Activated T-helper 1 cell treated with anti-CD3 and anti-CD28 coated beads, Interleukin-12 subunit alpha, Interleukin-12 subunit beta, Interleukin-2, Interleukin-4 antibody, amounts not matched to agents 30 ng/mL and 10 ng/mL and 1 ng/mL, durations not matched to agents 14 hours and 24 hours and 36 hours (primary cell): ENCODE data around the gene DCDC2B. TPM values are rescaled to one million over a fixed set of nuclear protein-coding genes. Genes with fewer than 3 reads are reported as not detected.
"Not testable (repeated sequence)": the region's sequence is repeated elsewhere in the genome, so short reads cannot be mapped to it uniquely, and the experiment has no call there.

Experiments used
- DNase-seq: peaks from one replicate; pipeline ENCODE4 v3.0.0; 2021; ENCODE audit warnings: low spot score
- H3K27ac Mint-ChIP-seq: one replicate; pipeline ENCODE4 v1.8.0; 2021; ENCODE audit warnings: mild to moderate bottlenecking, mixed read lengths
- H3K27me3 Mint-ChIP-seq: one replicate; pipeline ENCODE4 v1.8.0; 2022; ENCODE audit warnings: mild to moderate bottlenecking, moderate library complexity, mixed read lengths; ENCODE audit not compliant: insufficient read depth
- H3K36me3 Mint-ChIP-seq: one replicate; pipeline ENCODE4 v1.8.0; 2021; ENCODE audit warnings: low read depth, mixed read lengths
- H3K4me1 Mint-ChIP-seq: one replicate; pipeline ENCODE4 v1.8.0; 2021; ENCODE audit warnings: low read depth, mixed read lengths
- H3K4me3 Mint-ChIP-seq: one replicate; pipeline ENCODE4 v1.8.0; 2021; ENCODE audit warnings: mild to moderate bottlenecking, moderate library complexity, mixed read lengths
- H3K9me3 Mint-ChIP-seq: one replicate; pipeline ENCODE4 v1.8.0; 2021; ENCODE audit warnings: mixed read lengths
- intact Hi-C: fragments of 100-400 bp; cut with micrococcal nuclease; formaldehyde crosslinking; loops from one replicate; pipeline ENCODE4 v1.15.1; 2024
- total RNA-seq: library from RNA; stranded (reverse); gene quantifications from 2 replicates; pipeline ENCODE4 v1.2.3, GENCODE V29; 2022

The DCDC2B gene
- total RNA-seq, 1 donor from 2014 or later = not detected

DNA sequence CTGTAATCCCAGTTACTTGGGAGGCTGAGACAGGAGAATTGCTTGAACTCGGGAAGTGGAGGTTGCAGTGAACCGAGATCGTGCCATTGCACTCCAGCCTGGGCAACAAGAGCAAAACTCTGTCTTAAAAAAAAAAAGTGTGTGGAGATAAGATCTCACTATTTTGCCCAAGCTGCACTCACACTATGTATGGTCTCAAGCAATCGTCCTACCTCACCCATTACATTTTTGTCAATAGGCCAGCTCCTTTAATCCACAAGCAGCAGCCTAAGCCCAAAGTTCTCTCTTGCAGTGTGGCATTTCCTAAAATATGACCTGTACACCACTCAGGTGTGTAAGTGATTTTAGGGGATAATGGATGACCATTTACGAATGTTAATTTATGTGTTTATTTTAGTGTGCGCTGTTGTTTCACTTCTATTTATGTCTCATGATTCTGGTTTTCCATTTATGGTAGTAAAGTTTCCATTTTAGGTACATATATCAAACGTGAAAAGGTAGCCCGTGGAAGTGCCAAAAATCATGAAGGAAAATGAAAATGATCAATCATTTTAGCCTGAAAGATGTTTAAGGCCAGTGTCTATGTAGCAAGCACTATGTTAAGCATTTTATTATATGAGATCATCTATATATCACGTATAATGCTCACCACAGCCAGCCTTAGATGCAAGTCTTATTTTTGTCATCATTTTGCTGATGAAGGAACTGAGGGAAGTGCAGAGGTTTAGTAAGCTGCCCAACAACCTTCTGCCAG lies 47.8 kb downstream of the DCDC2B start:
- Mint-ChIP-seq H3K9me3 (no peaks in the 10 kb centered on the region), H3K36me3 (peaks cover 39% of the 10 kb centered on the region), H3K4me3 (peak overlapping the region; percentile 77), H3K4me1 (peaks cover 57% of the 10 kb centered on the region), H3K27me3 (no peaks in the 10 kb centered on the region), H3K27ac (peak overlapping the region; percentile 96)
- no peak for DNase-seq
- intact Hi-C loops = loop anchor here (10.0 kb wide), 1 partner anchor 728 kb away; no protein-coding TSS in a partner anchor

DNA sequence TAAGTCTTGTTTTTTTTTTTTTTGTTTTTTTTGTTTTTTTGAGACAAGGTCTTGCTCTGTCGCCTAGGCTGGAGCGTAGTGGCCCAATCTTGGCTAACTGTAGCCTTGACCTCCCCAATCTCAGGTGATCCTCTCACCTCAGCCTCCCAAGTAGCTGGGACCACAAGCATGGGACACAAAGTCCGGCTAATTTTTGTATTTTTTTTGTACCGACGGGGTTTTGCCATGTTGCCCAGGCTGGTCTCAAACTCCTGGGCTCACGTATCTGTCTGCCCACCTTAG lies 48.3 kb downstream of the DCDC2B start:
- DNase-seq = no peak
- intact Hi-C loops = loop anchor here (10.0 kb wide), 1 partner anchor 728 kb away; no protein-coding TSS in a partner anchor
- H3K27me3 Mint-ChIP-seq = no peaks in the 10 kb centered on the region
- H3K27ac Mint-ChIP-seq = peak overlapping the region; percentile 96
- peaks cover 52% of the 10 kb centered on the region for H3K4me1 Mint-ChIP-seq
- H3K9me3 Mint-ChIP-seq = no peaks in the 10 kb centered on the region
- peaks cover 36% of the 10 kb centered on the region for H3K36me3 Mint-ChIP-seq
- peak overlapping the region; percentile 77 for H3K4me3 Mint-ChIP-seq

DNA sequence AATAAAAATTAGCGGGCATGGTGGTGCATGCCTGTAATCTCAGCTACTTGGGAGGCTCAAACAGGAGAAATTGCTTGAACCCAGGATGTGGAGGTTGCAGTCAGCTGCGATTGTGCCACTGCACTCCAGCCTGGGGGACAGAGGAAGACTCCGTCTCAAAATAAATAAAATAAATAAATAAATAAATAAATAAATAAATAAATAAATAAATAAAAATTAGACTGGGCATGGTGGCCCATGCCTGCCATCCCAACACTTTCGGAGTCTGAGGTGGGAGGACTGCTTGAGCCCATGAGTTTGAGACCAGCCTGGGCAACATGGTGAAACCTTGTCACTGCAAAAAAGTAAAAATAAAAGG lies 54.3 kb downstream of the DCDC2B start:
- DNase-seq, H3K27ac Mint-ChIP-seq, H3K27me3 Mint-ChIP-seq, H3K4me3 Mint-ChIP-seq, H3K9me3 Mint-ChIP-seq: not testable (repeated sequence)
- peaks cover 26% of the 10 kb centered on the region for H3K36me3 Mint-ChIP-seq
- intact Hi-C loops = loop anchor here (1.0 kb wide), 1 partner anchor 8 kb away; no protein-coding TSS in a partner anchor
- H3K4me1 Mint-ChIP-seq = peaks cover 44% of the 10 kb centered on the region

DNA sequence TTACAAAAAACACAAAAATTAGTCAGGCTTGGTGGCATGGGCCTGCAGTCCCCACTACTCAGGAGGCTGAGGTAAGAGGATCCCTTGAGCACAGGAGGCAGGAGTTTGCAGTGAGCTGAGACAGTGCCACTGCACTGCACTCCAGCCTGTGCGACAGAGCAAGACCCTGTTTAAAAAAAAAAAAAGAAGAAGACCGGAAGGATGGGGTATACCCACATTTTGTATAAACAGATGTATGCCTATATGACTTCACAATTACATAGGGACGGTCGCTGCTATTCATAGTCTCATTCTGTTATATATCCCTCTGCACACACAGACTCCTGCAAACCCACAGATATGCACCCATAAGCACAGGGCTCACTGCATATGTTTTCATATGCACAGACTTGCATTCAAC lies 54.9 kb downstream of the DCDC2B start:
- Mint-ChIP-seq H3K4me1 (peaks cover 44% of the 10 kb centered on the region), H3K4me3 (peak overlapping the region; percentile 49), H3K27ac (peak overlapping the region; percentile 82), H3K36me3 (peaks cover 26% of the 10 kb centered on the region), H3K27me3 (no peaks in the 10 kb centered on the region), H3K9me3 (no peaks in the 10 kb centered on the region)
- peak; percentile 8 for DNase-seq
- intact Hi-C loops = loop anchor here (1.0 kb wide), 1 partner anchor 8 kb away; no protein-coding TSS in a partner anchor

Other genes starting within 250 kb of the DCDC2B start
- 156 and 158 TPM in 2 replicates for gene KHDRBS1, start 195.2 kb upstream of the DCDC2B start, total RNA-seq
- 34.2 and 38.8 TPM in 2 replicates for gene TMEM39B, start 136.2 kb upstream of the DCDC2B start, total RNA-seq
- 76.7 and 78.6 TPM in 2 replicates for gene KPNA6, start 101.0 kb upstream of the DCDC2B start, total RNA-seq
- gene TXLNA, start 29.4 kb upstream of the DCDC2B start, total RNA-seq = 109 and 110 TPM in 2 replicates
- 28.2 and 32.6 TPM in 2 replicates for gene CCDC28B, start 8.5 kb upstream of the DCDC2B start, total RNA-seq
- gene IQCC, start 3.4 kb upstream of the DCDC2B start, total RNA-seq = 5.7 and 6.0 TPM in 2 replicates
- gene TMEM234, start 13.3 kb downstream of the DCDC2B start, total RNA-seq = 13.5 and 15.0 TPM in 2 replicates
- 297 TPM in 2 replicates for gene EIF3I, start 13.3 kb downstream of the DCDC2B start, total RNA-seq
- 0.57 and 0.61 TPM in 2 replicates for gene FAM167B, start 38.1 kb downstream of the DCDC2B start, total RNA-seq
- gene LCK, start 42.2 kb downstream of the DCDC2B start, total RNA-seq = 269 and 281 TPM in 2 replicates
- gene HDAC1, start 83.0 kb downstream of the DCDC2B start, total RNA-seq = 177 and 179 TPM in 2 replicates
- 31.6 and 31.8 TPM in 2 replicates for gene MARCKSL1, start 127.1 kb downstream of the DCDC2B start, total RNA-seq
- 4.0 TPM in 2 replicates for gene FAM229A, start 153.4 kb downstream of the DCDC2B start, total RNA-seq
- 0.51 and 1.3 TPM in 2 replicates for gene TSSK3, start 153.4 kb downstream of the DCDC2B start, total RNA-seq
- 48.8 and 50.3 TPM in 2 replicates for gene BSDC1, start 185.4 kb downstream of the DCDC2B start, total RNA-seq